NOMO-1 treated with DMSO at 0.1 percent for 48 hours (cell line): ENCODE results near the gene OR52B6.
A peak's percentile ranks its signal among the peaks of the same experiment; 100 is the strongest.
"Not testable (repeated sequence)": the region's sequence is repeated elsewhere in the genome, so short reads cannot be mapped to it uniquely, and the experiment has no call there.

Experiments used
- DNase-seq: peaks from one replicate; lab custom pipeline; 2025; ENCODE audit not compliant: unreplicated experiment; lab: John Stamatoyannopoulos, UW

OR52B6 gene, protein sequence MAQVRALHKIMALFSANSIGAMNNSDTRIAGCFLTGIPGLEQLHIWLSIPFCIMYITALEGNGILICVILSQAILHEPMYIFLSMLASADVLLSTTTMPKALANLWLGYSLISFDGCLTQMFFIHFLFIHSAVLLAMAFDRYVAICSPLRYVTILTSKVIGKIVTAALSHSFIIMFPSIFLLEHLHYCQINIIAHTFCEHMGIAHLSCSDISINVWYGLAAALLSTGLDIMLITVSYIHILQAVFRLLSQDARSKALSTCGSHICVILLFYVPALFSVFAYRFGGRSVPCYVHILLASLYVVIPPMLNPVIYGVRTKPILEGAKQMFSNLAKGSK

GRCh38 chr11:5580577-5580976 lies at the start of gene OR52B6:
Gene OR52B6 (plus strand): TSS chr11:5580877. CDS start chr11:5580877, 0 bp downstream.
- DNase-seq, result no peak

DNA sequence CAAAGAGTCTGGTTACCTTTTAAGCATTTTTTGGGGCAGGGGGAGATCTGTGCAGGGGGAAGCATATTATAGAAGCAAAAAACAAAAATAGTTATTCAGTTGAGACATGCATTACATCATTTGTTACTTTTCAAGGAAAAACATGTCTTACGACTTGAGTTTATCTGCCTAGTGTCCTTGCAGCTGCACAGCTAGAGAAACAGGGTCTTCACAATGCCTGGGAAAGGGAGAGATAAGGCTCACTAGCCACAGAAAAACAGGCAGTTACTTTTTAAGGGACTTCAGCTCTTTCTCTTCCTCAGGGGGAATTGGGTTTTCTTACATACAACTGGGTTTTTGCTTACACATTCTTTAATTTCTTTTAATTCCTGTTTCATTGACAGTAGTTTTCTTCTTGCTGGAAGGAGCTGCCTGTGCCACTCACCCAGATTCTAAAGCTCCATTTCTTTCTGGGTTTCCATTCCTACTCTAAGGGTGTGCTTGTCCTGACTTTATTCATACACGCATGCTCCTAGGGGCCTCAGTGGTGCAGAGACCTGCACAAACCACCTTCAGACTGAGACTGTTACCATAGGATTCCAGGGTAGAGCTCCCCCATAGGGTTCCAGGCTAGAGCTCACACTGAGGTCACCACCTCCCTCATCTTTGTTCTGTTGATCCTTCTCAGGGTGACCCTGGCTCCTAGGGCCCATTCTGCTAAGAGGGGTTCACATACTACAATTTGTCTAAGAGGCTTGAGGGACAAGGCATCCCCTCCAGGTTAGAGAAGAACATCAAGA lies 49.4 kb upstream of the OR52B6 start:
- no peak for DNase-seq

- DNase-seq, result no peak
Measured at GRCh38 chr11:5534046-5534445, 46.6 kb upstream of the OR52B6 start.

- no peak for DNase-seq
Measured at GRCh38 chr11:5536482-5536881, 44.2 kb upstream of the OR52B6 start.

GRCh38 chr11:5541427-5541826 lies 39.2 kb upstream of the OR52B6 start:
- DNase-seq, result no peak

DNA sequence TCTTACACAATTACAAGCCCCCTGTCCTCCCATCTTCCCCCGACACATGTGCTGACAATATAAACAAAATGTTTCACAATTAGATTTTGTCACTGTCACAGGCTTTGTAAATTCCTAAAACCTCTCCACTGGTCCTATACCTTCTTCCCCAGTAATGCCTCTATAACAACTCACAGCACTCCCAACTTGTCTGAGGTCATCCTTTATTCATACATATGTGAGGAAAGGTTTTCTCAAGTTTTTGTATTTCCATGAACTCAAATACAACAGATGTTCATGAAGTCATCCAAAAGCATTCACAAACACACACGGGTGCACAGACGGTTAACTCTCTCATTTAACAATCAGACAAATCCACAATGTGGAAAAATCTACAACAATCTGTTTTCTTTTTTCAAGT lies 34.2 kb upstream of the OR52B6 start:
- no peak for DNase-seq

DNA sequence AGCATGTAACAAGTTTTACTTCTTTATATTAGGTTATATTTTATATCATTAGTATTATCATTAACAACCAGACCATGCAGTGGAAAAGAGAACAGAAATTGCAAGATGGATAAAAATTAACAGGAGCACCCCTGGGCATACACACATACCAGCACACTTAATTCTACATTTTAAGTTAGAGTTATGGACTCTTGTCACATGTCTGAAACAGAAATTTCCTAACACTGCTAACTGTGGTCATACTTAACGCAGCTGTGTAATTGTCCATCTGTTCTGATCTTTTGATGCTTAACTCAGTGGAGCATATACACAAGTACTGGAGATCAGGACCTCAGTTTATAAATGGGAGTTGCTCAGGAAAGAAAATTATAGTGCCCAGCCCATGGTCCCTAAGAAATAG lies 32.7 kb upstream of the OR52B6 start:
- DNase-seq, result no peak

- no peak for DNase-seq
Measured at GRCh38 chr11:5548440-5548839, 32.2 kb upstream of the OR52B6 start, which contains the start of gene OR52H1. Gene OR52H1 (minus strand): TSS chr11:5548540. CDS start chr11:5545505, 3,035 bp downstream.

- no peak for DNase-seq
Measured at GRCh38 chr11:5550440-5551095, 30.1 kb upstream of the OR52B6 start.

DNA sequence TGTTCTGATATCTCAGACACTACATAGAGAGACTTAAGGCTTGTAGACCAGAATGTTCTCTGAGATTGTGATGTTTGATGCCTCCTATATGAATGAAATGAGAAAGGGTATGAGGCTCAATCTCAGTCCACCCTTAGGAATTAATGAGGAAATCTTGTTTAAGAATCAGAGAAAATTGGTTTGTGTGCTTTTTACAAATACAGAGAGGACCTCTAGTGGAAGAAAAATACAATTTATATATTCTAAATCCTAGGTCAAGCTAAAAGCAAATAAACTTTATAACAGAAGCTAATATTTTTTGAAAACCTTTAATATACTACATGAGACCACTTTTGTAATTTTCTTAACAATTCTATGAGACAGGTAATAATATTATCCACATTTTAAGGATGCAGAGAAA lies 27.3 kb upstream of the OR52B6 start:
- peak; percentile 10 for DNase-seq

DNA sequence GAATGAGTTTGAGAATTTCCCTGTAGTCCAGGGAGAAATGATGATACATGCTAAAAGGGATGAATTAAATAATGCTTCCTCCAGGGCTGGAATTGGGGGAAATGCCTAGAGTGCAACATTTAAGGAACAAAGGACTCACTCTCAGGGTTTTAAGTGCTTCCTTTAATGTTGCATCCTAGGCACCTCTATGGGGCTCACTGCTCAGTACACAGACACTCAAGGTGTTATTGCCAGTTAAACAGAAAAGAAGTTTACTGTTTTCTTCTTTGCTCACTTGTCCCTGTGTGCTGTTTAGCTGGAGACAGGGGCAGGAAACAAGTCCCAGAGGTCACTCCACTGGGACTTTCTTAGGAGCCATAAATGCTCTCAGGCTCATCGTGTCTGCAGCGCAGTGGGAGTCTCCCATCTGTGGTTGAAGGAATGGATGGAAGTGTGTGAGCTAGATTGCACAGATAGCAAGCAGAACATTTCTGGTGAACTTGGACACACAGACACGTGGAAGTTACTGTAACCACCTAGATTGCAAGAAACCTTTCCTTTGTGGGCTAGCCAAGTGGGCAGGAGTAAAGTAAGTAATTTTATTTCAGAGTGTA lies 24.0 kb upstream of the OR52B6 start:
- DNase-seq, result no peak

DNA sequence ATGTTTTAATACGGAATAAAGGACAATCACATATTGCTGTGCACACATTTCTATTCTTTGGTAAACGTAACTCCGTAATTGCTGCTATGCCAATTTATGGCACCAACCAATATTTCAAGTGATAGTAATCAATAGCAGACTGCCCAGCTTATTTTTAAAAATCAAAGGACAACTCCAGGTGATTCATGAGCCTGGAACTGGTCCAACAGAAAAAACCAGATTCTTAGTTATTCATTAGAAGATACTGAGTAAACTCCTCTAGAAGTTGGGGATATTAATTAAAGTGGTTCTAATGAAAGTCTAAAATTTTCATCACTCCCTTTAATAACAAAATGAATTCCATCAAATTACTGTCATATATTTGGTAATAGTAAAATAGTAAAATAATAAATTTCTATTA lies 22.9 kb upstream of the OR52B6 start:
- DNase-seq, result no peak

GRCh38 chr11:5564259-5565019 lies 16.2 kb upstream of the OR52B6 start:
- peak; percentile 28 for DNase-seq

- no peak for DNase-seq
Measured at GRCh38 chr11:5574654-5575053, 6.0 kb upstream of the OR52B6 start.

DNA sequence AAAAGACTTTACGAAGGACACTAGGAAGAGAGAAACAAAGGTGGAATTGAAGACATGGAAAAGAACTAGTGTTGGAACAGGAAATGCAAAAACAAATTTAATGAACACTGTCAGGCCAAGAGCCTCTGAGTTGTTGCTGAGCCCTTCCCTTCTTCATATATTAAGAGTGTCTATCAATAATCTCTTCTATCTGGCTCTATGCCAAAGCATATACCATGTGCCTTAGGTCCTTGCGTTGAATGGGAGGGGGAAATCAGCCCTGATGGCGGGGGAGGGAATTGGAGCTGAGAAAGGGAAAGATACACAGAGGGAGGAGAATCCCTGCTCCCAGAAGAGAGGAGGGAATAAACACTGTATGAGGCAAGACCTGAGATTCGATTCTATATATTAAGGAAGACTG lies 5.5 kb upstream of the OR52B6 start:
- no peak for DNase-seq

- DNase-seq, result no peak
Measured at GRCh38 chr11:5577101-5577500, 3.6 kb upstream of the OR52B6 start.

- DNase-seq, result no peak
Measured at GRCh38 chr11:5581014-5581413, 337 bp downstream of the OR52B6 start.

GRCh38 chr11:5584458-5584857 lies 3.8 kb downstream of the OR52B6 start:
- not testable (repeated sequence) for DNase-seq

- DNase-seq, result not testable (repeated sequence)
Measured at GRCh38 chr11:5589906-5590305, 9.2 kb downstream of the OR52B6 start.

DNA sequence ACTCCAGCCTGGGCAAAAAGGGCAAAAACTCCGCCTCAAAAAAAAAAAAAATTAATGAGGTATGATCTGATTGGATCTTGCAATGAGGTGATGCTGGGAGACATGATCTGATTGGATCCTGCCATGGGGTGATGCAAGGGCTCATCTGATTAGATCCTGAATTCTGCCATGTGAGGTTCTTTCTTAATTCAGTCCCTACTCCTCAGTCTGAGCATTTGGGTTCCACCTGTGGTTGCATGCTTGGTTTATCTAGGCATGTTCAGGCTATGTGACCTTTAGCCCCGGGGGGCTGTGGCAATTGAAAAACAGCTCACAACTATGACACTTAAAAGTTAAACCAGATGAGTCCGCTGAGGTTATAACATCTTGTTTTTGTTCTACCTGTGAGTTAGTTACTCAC lies 10.9 kb downstream of the OR52B6 start:
- DNase-seq, result no peak

DNA sequence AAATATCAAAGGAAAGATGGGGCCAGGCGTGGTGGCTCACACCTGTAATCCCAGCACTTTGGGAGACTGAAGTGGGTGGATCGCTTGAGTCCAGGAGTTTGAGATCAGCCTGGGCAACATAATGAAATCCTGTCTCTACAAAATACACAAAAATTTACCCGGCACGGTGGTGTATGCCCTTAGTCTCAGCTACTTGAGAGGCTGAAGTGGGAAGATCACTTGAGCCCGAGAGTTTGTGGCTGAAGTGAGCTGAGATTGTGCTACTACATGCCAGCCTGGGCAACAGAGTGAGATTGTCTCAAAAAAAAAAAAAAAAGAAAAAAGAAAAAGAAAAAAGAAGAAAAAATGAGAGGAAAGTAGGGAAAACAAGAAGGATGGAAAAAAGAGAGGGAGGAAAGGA lies 11.9 kb downstream of the OR52B6 start:
- DNase-seq, result no peak
